H1 (cell line): Measurements from ENCODE around the gene SLC25A34. TPM values are rescaled to one million over a fixed set of nuclear protein-coding genes. Genes with fewer than 3 reads are reported as not detected.

Experiments used
- CTCF ChIA-PET: fragments of 300-600 bp; sonication (Branson Sonifier 250); formaldehyde crosslinking; loops from one replicate; lab custom pipeline; 2021; ENCODE audit not compliant: partially characterized antibody; lab: Charles Lee
- POLR2A ChIA-PET: fragments of 300-600 bp; sonication (Branson Sonifier 250); formaldehyde crosslinking; loops from one replicate; lab custom pipeline; 2021; ENCODE audit warnings: inconsistent platforms; ENCODE audit not compliant: partially characterized antibody; lab: Charles Lee
- DNase-seq, 2 experiments: peaks; one replicate each; pipeline versions ENCODE4 v3.0.0 to v3.0.0-alpha.2; 2010 to 2022; ENCODE audit warnings: low spot score in 2 of 2, low read depth in 1 of 2, mixed read lengths in 1 of 2
- FAIRE-seq: peaks from 2 replicates; lab custom pipeline; 2011; peaks lifted over from hg19 to GRCh38; lab: Jason Lieb, UNC
- H2AFZ ChIP-seq: 2 replicates; pipeline ENCODE4 v1.8.1; 2012; ENCODE audit warnings: low read length, inconsistent platforms
- H2AK5ac ChIP-seq: 2 replicates; pipeline ENCODE4 v1.6.1; 2013; ENCODE audit warnings: low read depth, low read length
- H2BK120ac ChIP-seq: replicated peaks from 2 replicates; pipeline ENCODE3; 2013; ENCODE audit warnings: low read depth, low read length, inconsistent platforms
- H2BK12ac ChIP-seq: 2 replicates; pipeline ENCODE4 v1.6.1; 2013; ENCODE audit warnings: low read depth, low read length
- H2BK15ac ChIP-seq: 2 replicates; pipeline ENCODE4 v1.6.1; 2013; ENCODE audit warnings: low read length
- H2BK20ac ChIP-seq: 2 replicates; pipeline ENCODE4 v1.6.1; 2013; ENCODE audit warnings: low read length
- H2BK5ac ChIP-seq: 2 replicates; pipeline ENCODE4 v1.6.1; 2013; ENCODE audit warnings: low read depth, low read length
- H3K14ac ChIP-seq: 2 replicates; pipeline ENCODE4 v1.6.1; 2013; ENCODE audit warnings: inconsistent platforms; ENCODE audit not compliant: insufficient read length
- H3K18ac ChIP-seq: 2 replicates; pipeline ENCODE4 v1.6.1; 2013; ENCODE audit warnings: low read length; ENCODE audit errors: extremely low read depth
- H3K23ac ChIP-seq: 2 replicates; pipeline ENCODE4 v1.6.1; 2013; ENCODE audit warnings: inconsistent platforms; ENCODE audit not compliant: insufficient read length
- H3K23me2 ChIP-seq: 2 replicates; pipeline ENCODE4 v1.6.1; 2013; ENCODE audit warnings: low read depth, low read length
- H3K27ac ChIP-seq: 2 replicates; pipeline ENCODE4 v1.6.1; 2011; ENCODE audit warnings: low read depth, low read length, inconsistent platforms
- H3K27me3 ChIP-seq, 4 experiments: replicated peaks in 1 of 4; 1 replicate in 1 of 4; 2 replicates in 3 of 4; pipeline versions ENCODE4 v1.6.1 to v1.8.1; 2011 to 2013; ENCODE audit warnings: low read length in 3 of 4, mild to moderate bottlenecking in 3 of 4, inconsistent platforms in 2 of 4, mixed read lengths in 2 of 4, moderate library complexity in 1 of 4; ENCODE audit not compliant: control insufficient read depth in 3 of 4, insufficient read depth in 3 of 4; ENCODE audit errors: extremely low read depth in 1 of 4
- H3K36me3 ChIP-seq, 4 experiments: 2 replicates each; pipeline versions ENCODE4 v1.6.1 to v1.8.1; 2011 to 2013; ENCODE audit warnings: mild to moderate bottlenecking in 4 of 4, low read length in 3 of 4, moderate library complexity in 2 of 4, control low read depth in 1 of 4, inconsistent platforms in 1 of 4; ENCODE audit not compliant: insufficient read depth in 4 of 4, control insufficient read depth in 2 of 4
- H3K4ac ChIP-seq: replicated peaks from 2 replicates; pipeline ENCODE3; 2013; ENCODE audit warnings: low read length, low read depth, mixed read lengths, inconsistent platforms; ENCODE audit not compliant: insufficient read length
- H3K4me1 ChIP-seq, 4 experiments: replicated peaks in 1 of 4; 1 replicate in 1 of 4; 2 replicates in 3 of 4; pipeline versions ENCODE4 v1.6.1 to v1.8.1; 2011 to 2013; ENCODE audit warnings: low read length in 3 of 4, inconsistent platforms in 2 of 4, mixed read lengths in 1 of 4; ENCODE audit not compliant: insufficient read depth in 4 of 4, control insufficient read depth in 3 of 4
- H3K4me2 ChIP-seq, 2 experiments: 2 replicates each; pipeline versions ENCODE4 v1.6.1 to v1.8.1; 2011 to 2013; ENCODE audit warnings: low read depth in 2 of 2, low read length in 2 of 2, control low read depth in 1 of 2, inconsistent platforms in 1 of 2, mild to moderate bottlenecking in 1 of 2; ENCODE audit not compliant: insufficient read depth in 1 of 2
- H3K4me3 ChIP-seq, 4 experiments: fragments of 200-600, 300-600 bp in 1 of 4; sonication (generic), shearing (Covaris generic), sonication (Bioruptor Twin) in 1 of 4; 2 replicates each; pipeline versions ENCODE4 v1.5.1 to v1.8.1; 2011 to 2016; ENCODE audit warnings: low read length in 4 of 4, low read depth in 3 of 4, control low read depth in 2 of 4, inconsistent platforms in 2 of 4, mild to moderate bottlenecking in 2 of 4, mixed read lengths in 1 of 4, moderate library complexity in 1 of 4; ENCODE audit not compliant: insufficient read depth in 2 of 4; ENCODE audit errors: extremely low read depth in 1 of 4
- H3K56ac ChIP-seq: replicated peaks from 2 replicates; pipeline ENCODE3; 2013; ENCODE audit warnings: low read depth, mild to moderate bottlenecking, mixed read lengths, low read length, inconsistent platforms; ENCODE audit not compliant: insufficient read length
- H3K79me1 ChIP-seq: 2 replicates; pipeline ENCODE4 v1.6.1; 2013; ENCODE audit warnings: low read depth, low read length, control low read depth
- H3K79me2 ChIP-seq, 2 experiments: 2 replicates each; pipeline versions ENCODE4 v1.6.1 to v1.8.1; 2012 to 2013; ENCODE audit warnings: low read length in 2 of 2, mild to moderate bottlenecking in 2 of 2, inconsistent platforms in 1 of 2; ENCODE audit not compliant: insufficient read depth in 2 of 2, control insufficient read depth in 1 of 2
- H3K9ac ChIP-seq, 4 experiments: replicated peaks in 1 of 4; 1 replicate in 1 of 4; 2 replicates in 3 of 4; pipeline versions ENCODE4 v1.6.1 to v1.8.1; 2011 to 2013; ENCODE audit warnings: low read depth in 3 of 4, low read length in 3 of 4, control low read depth in 2 of 4, mild to moderate bottlenecking in 2 of 4, moderate library complexity in 2 of 4, inconsistent platforms in 1 of 4; ENCODE audit errors: extremely low read depth in 1 of 4
- H3K9me3 ChIP-seq, 2 experiments: 2 replicates each; pipeline versions ENCODE4 v1.6.1 to v1.8.1; 2012 to 2013; ENCODE audit warnings: mild to moderate bottlenecking in 2 of 2, moderate library complexity in 2 of 2, control low read depth in 1 of 2, inconsistent platforms in 1 of 2, low read depth in 1 of 2, low read length in 1 of 2, mixed read lengths in 1 of 2; ENCODE audit not compliant: insufficient read depth in 2 of 2
- H4K20me1 ChIP-seq, 2 experiments: replicated peaks in 1 of 2; 2 replicates each; pipeline versions ENCODE3 to v1.8.1; 2011 to 2013; ENCODE audit warnings: inconsistent platforms in 2 of 2, low read length in 2 of 2, mild to moderate bottlenecking in 1 of 2; ENCODE audit not compliant: insufficient read depth in 2 of 2, control insufficient read depth in 1 of 2
- H4K5ac ChIP-seq: 2 replicates; pipeline ENCODE4 v1.6.1; 2013; ENCODE audit warnings: low read length, low read depth, mixed read lengths, inconsistent platforms; ENCODE audit not compliant: insufficient read length
- H4K8ac ChIP-seq: 2 replicates; pipeline ENCODE4 v1.8.0; 2013; ENCODE audit warnings: mild to moderate bottlenecking, moderate library complexity, low read length, inconsistent platforms; ENCODE audit not compliant: insufficient read depth; ENCODE audit errors: extremely low read depth
- H4K91ac ChIP-seq: replicated peaks from 2 replicates; pipeline ENCODE3; 2013; ENCODE audit warnings: low read length, mixed read lengths, inconsistent platforms; ENCODE audit not compliant: insufficient read length
- EGR1 ChIP-seq: IDR thresholded peaks from 2 replicates; pipeline ENCODE4 v1.6.1; 2011; ENCODE audit warnings: low read depth, low read length, borderline replicate concordance
- EP300 ChIP-seq, 2 experiments: IDR thresholded peaks; 1 replicate in 1 of 2; 2 replicates in 1 of 2; pipeline ENCODE4 v1.6.1; 2011 to 2012; ENCODE audit warnings: low read depth in 2 of 2, low read length in 2 of 2, mild to moderate bottlenecking in 2 of 2, borderline replicate concordance in 1 of 2, inconsistent platforms in 1 of 2, moderate library complexity in 1 of 2
- GTF2F1 ChIP-seq: IDR thresholded peaks from 2 replicates; pipeline ENCODE4 v1.6.1; 2012; ENCODE audit warnings: low read depth, low read length, improper control_type of control experiment, borderline replicate concordance
- JUND ChIP-seq: IDR thresholded peaks from 2 replicates; pipeline ENCODE4 v1.6.1; 2011; ENCODE audit warnings: mild to moderate bottlenecking, improper control_type of control experiment, low read length
- KDM4A ChIP-seq: IDR thresholded peaks from one replicate; pipeline ENCODE4 v1.7.1; 2012; ENCODE audit warnings: low read depth, mild to moderate bottlenecking, moderate library complexity, low read length, inconsistent platforms; ENCODE audit not compliant: severe bottlenecking
- NANOG ChIP-seq: IDR thresholded peaks from 2 replicates; pipeline ENCODE4 v1.6.1; 2011; ENCODE audit warnings: low read length, low read depth, mild to moderate bottlenecking, inconsistent platforms; ENCODE audit not compliant: insufficient read depth, poor library complexity, severe bottlenecking
- POLR2AphosphoS5 ChIP-seq: IDR thresholded peaks from 2 replicates; pipeline ENCODE4 v1.6.1; 2011; ENCODE audit warnings: low read depth, low read length
- SP2 ChIP-seq: IDR thresholded peaks from 2 replicates; pipeline ENCODE4 v1.6.1; 2012; ENCODE audit warnings: mild to moderate bottlenecking, low read length, inconsistent platforms
- TAF1 ChIP-seq: IDR thresholded peaks from 2 replicates; pipeline ENCODE4 v1.6.1; 2011; ENCODE audit warnings: mild to moderate bottlenecking, low read depth, low read length
- TAF7 ChIP-seq: optimal IDR thresholded peaks from 2 replicates; pipeline ENCODE3; 2011; ENCODE audit warnings: low read depth, mild to moderate bottlenecking, inconsistent platforms, low read length, moderate library complexity, borderline replicate concordance
- TBP ChIP-seq: IDR thresholded peaks from 2 replicates; pipeline ENCODE4 v1.6.1; 2011; ENCODE audit warnings: low read depth, low read length, improper control_type of control experiment
- TCF12 ChIP-seq: IDR thresholded peaks from 2 replicates; pipeline ENCODE4 v1.6.1; 2011; ENCODE audit warnings: low read depth, mild to moderate bottlenecking, low read length
- WGBS, 2 experiments: shearing (Covaris generic) in 1 of 2; methylation state at CpG; one replicate each; pipeline versions ENCODE4 v1.1.6 to v1.1.7; 2013 to 2015; ENCODE audit warnings: low lambda C conversion rate in 2 of 2, mixed read lengths in 2 of 2, inconsistent platforms in 1 of 2, low coverage in 1 of 2, missing lambda C conversion rate in 1 of 2; ENCODE audit not compliant: insufficient replicate concordance in 2 of 2, insufficient coverage in 1 of 2, insufficient read length in 1 of 2; ENCODE audit errors: extremely low coverage in 1 of 2, missing lambda C conversion rate in 1 of 2; 5-methylcytosine and 5-hydroxymethylcytosine counted together
- polyA plus RNA-seq, 7 experiments: library from polyadenylated mRNA; depleted of rRNA in 3 of 7; stranded (reverse) in 5 of 7; unstranded in 2 of 7; fragments of >200 nt in 5 of 7; fragments of 200-250 nt in 2 of 7; gene quantifications; 1 replicate in 5 of 7; 2 replicates in 1 of 7; 4 replicates in 1 of 7; pipeline versions ENCODE4 v1.2.1 to v1.2.3, GENCODE V29; 2011 to 2013; ENCODE audit warnings: missing spikeins in 2 of 7, mixed read lengths in 2 of 7
- total RNA-seq: library from RNA; stranded (reverse); fragmentation: NEBNext Ultra II Directional; extraction: Animal tissue kit (Norgen Biotek cat#: 25700); gene quantifications from 2 replicates; pipeline ENCODE4 v1.2.1, GENCODE V29; 2021
- TF ChIP-seq, protein P1 (sequence below): IDR thresholded peaks from 2 replicates; pipeline ENCODE4 v1.6.1; 2012; ENCODE audit warnings: low read length, inconsistent platforms

SLC25A34 gene
- total and polyA plus RNA-seq, 2 of the 8 experiments (the other 6 are each of a cell fraction or from before 2014, with no cell fraction given): 0.48 to 0.62 TPM

DNA sequence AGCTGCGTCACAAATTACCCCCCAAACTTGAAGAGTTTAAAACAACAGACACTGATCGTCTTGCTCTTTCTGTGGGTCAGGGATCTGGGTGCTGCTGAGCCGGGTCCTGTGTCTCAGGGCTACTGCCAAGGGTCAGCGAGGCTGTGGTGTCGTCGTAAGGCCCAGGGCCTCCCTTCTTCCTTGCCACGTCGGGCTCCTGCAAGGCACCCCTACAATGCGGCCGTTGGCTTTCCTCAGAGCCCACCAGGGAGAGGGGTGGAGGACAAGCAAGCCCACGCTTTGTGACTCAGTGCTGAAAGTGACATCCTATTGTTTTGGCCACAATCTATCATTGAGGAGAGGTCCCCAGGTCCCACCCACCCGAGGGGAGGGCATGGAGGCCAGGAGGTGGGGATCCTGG is 14.9 kb downstream of the SLC25A34 start:
- Histone ChIP-seq H3K36me3 (no peaks in the 10 kb centered on the region), H3K27ac (no peak overlapping the region), H3K23me2 (0 out of 2 replicates have a peak, but pooled peaks cover 1% of the 10 kb centered on the region), H3K27me3 (no peaks in the 10 kb centered on the region), H3K4me1 (peaks cover 5 to 14% (median 7%) of the 10 kb centered on the region in 4 experiments), H4K91ac (no peak overlapping the region), H2AK5ac (no peak overlapping the region), H2BK12ac (no peak overlapping the region), H3K9me3 (no peaks in the 10 kb centered on the region), H3K18ac (no peak overlapping the region), H2BK120ac (no peak overlapping the region), H2BK5ac (no peak overlapping the region), H2AFZ (no peak overlapping the region), H3K79me1 (no peaks in the 10 kb centered on the region), H4K8ac (no peak overlapping the region; the same call in 1 of the 2 replicates), H3K14ac (no peak overlapping the region), H3K4me2 (no peak overlapping the region), H3K4ac (no peak overlapping the region), H3K79me2 (no peaks in the 10 kb centered on the region), H2BK20ac (no peak overlapping the region), H3K9ac (no peak overlapping the region), H4K5ac (no peak overlapping the region), H3K56ac (no peak overlapping the region), H2BK15ac (no peak overlapping the region), H3K4me3 (no peak overlapping the region), H3K23ac (no peak overlapping the region), H4K20me1 (no peaks in the 10 kb centered on the region)
- FAIRE-seq (no peak), DNase-seq (no peak)
- ChIA-PET POLR2A (interaction anchor here (1.1 to 3.3 kb wide), 3 partner anchors 9 to 13 kb away, joined by 3 to 14 read pairs (median 3); partner anchors contain the start of gene FBLIM1), CTCF (no interaction called here)
- 91% methylated on average over 8 of the region's 12 CpGs; no CpG with 5 or more reads in 1 of the 2 experiments for WGBS, 2 experiments
- TF ChIP-seq KDM4A (no peak), EGR1 (no peak), POLR2AphosphoS5 (no peak), TBP (no peak), NANOG (no peak), TAF1 (no peak), TAF7 (no peak), TCF12 (no peak), SP2 (no peak), JUND (no peak), GTF2F1 (no peak), EP300 (IDR thresholded peaks at IDR 0.05; ENCODE audit: borderline replicate concordance in 1 of 2, low read depth in 2 of 2, low read length in 2 of 2) (no peak)
- TF ChIP-seq, protein P1, sequence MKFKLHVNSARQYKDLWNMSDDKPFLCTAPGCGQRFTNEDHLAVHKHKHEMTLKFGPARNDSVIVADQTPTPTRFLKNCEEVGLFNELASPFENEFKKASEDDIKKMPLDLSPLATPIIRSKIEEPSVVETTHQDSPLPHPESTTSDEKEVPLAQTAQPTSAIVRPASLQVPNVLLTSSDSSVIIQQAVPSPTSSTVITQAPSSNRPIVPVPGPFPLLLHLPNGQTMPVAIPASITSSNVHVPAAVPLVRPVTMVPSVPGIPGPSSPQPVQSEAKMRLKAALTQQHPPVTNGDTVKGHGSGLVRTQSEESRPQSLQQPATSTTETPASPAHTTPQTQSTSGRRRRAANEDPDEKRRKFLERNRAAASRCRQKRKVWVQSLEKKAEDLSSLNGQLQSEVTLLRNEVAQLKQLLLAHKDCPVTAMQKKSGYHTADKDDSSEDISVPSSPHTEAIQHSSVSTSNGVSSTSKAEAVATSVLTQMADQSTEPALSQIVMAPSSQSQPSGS: no peak
